K562 (cell line): Measurements from ENCODE around the gene TTC33. TPM values are rescaled to one million over a fixed set of nuclear protein-coding genes. Genes with fewer than 3 reads are reported as not detected.

ENCODE experiments used
- ATAC-seq: fragments of 200-7000 bp; cut with Tn5 transposase; 3 replicates; pipeline ENCODE4 v1.9.1; 2020; ENCODE audit warnings: moderate library complexity
- BruUV-seq: library from RNA; stranded (reverse); fragments of 400-500 nt; replicated peaks from 2 replicates; lab custom pipeline; 2021; lab: Mats Ljungman, UMichigan
- CTCF ChIA-PET: fragments of 300-600 bp; formaldehyde crosslinking; extraction: SDS; loops from one replicate; lab custom pipeline; 2021; ENCODE audit warnings: low intra/inter-chr PET ratio; lab: Yijun Ruan, JAX
- POLR2A ChIA-PET: fragments of 300-600, 350-650 bp; sonication (Branson Sonifier 250); formaldehyde crosslinking; extraction: SDS; loops from one replicate; lab custom pipeline; 2021; ENCODE audit warnings: antibody characterized with exemption, inconsistent platforms; lab: Yijun Ruan, JAX
- DNase-seq, 4 experiments: peaks; one replicate each; pipeline versions ENCODE4 v3.0.0 to v3.0.0-alpha.2; 2011 to 2018; ENCODE audit warnings: low spot score in 3 of 4, mixed read lengths in 3 of 4; ENCODE audit errors: extremely low read depth in 1 of 4
- FAIRE-seq: peaks from 2 replicates; lab custom pipeline; 2011; peaks lifted over from hg19 to GRCh38; lab: Jason Lieb, UNC
- H2AFZ ChIP-seq: 2 replicates; pipeline ENCODE4 v1.6.0; 2011; ENCODE audit warnings: low read depth, low read length, control low read depth, inconsistent platforms
- H3K27ac ChIP-seq: fragments of 200-600 bp; 3 replicates; pipeline ENCODE4 v1.8.0; 2011; ENCODE audit warnings: low read depth, mild to moderate bottlenecking, control low read depth, inconsistent platforms, low read length, moderate library complexity, mixed read lengths; ENCODE audit errors: extremely low read depth
- H3K27me3 ChIP-seq, 2 experiments: fragments of 300-600 bp in 1 of 2; 2 replicates in 1 of 2; 3 replicates in 1 of 2; pipeline versions ENCODE4 v1.6.0 to v1.8.0; 2011; ENCODE audit warnings: inconsistent platforms in 2 of 2, low read length in 2 of 2, mild to moderate bottlenecking in 1 of 2, mixed read lengths in 1 of 2, moderate library complexity in 1 of 2; ENCODE audit not compliant: control insufficient read depth in 2 of 2, insufficient read depth in 2 of 2
- H3K36me3 ChIP-seq: fragments of 300-600 bp; 3 replicates; pipeline ENCODE4 v1.8.0; 2011; ENCODE audit warnings: mild to moderate bottlenecking, low read length, inconsistent platforms; ENCODE audit not compliant: control insufficient read depth, insufficient read depth
- H3K4me1 ChIP-seq, 2 experiments: fragments of 200-600 bp in 1 of 2; replicated peaks in 1 of 2; 2 replicates in 1 of 2; 3 replicates in 1 of 2; pipeline versions ENCODE4 v1.5.1 to v1.8.0; 2011; ENCODE audit warnings: inconsistent platforms in 2 of 2, low read length in 2 of 2, mild to moderate bottlenecking in 1 of 2, mixed read lengths in 1 of 2, moderate library complexity in 1 of 2; ENCODE audit not compliant: control insufficient read depth in 2 of 2, insufficient read depth in 2 of 2
- H3K4me2 ChIP-seq: 2 replicates; pipeline ENCODE4 v1.6.1; 2011; ENCODE audit warnings: low read length, control low read depth, inconsistent platforms, mixed read lengths; ENCODE audit not compliant: insufficient read depth
- H3K4me3 ChIP-seq: fragments of 200-600 bp; sonication (generic), shearing (Covaris generic); 2 replicates; pipeline ENCODE4 v1.5.1; 2016; ENCODE audit warnings: control low read depth, inconsistent platforms
- H3K79me2 ChIP-seq: fragments of 200-600 bp; 3 replicates; pipeline ENCODE4 v1.8.0; 2011; ENCODE audit warnings: low read length, inconsistent platforms; ENCODE audit not compliant: control insufficient read depth, insufficient read depth
- H3K9ac ChIP-seq, 2 experiments: 2 replicates each; pipeline versions ENCODE4 v1.6.0 to v1.6.1; 2011; ENCODE audit warnings: low read depth in 2 of 2, low read length in 2 of 2, control low read depth in 1 of 2, inconsistent platforms in 1 of 2, mild to moderate bottlenecking in 1 of 2, mixed read lengths in 1 of 2; ENCODE audit not compliant: insufficient read depth in 1 of 2
- H3K9me1 ChIP-seq: one replicate; pipeline ENCODE4 v1.6.0; 2011; ENCODE audit warnings: inconsistent platforms, mild to moderate bottlenecking, low read length, moderate library complexity; ENCODE audit not compliant: control insufficient read depth, insufficient read depth
- H3K9me3 ChIP-seq: replicated peaks from 2 replicates; pipeline ENCODE4 v1.5.1; 2011; ENCODE audit warnings: low read depth, low read length, inconsistent platforms; ENCODE audit not compliant: control insufficient read depth, insufficient read depth
- H4K20me1 ChIP-seq: replicated peaks from 2 replicates; pipeline ENCODE4 v1.6.1; 2011; ENCODE audit warnings: low read length, inconsistent platforms, mixed read lengths; ENCODE audit not compliant: control insufficient read depth, insufficient read depth
- DIDO1 ChIP-seq: fragments of 450-650 bp; IDR thresholded peaks from 2 replicates; pipeline ENCODE4 v1.6.1; 2016; ENCODE audit warnings: low read depth, missing biosample characterization, missing genetic modification characterization
- ESRRA ChIP-seq: fragments of 450-650 bp; IDR thresholded peaks from 2 replicates; pipeline ENCODE4 v1.6.1; 2014; ENCODE audit warnings: low read depth, mild to moderate bottlenecking, moderate library complexity, borderline replicate concordance
- FOXA1 ChIP-seq: fragments of 450-650 bp; IDR thresholded peaks from 2 replicates; pipeline ENCODE4 v1.6.1; 2016; ENCODE audit warnings: mild to moderate bottlenecking, borderline replicate concordance
- GATAD2B ChIP-seq: fragments of 450-650 bp; IDR thresholded peaks from 2 replicates; pipeline ENCODE4 v1.6.1; 2017; ENCODE audit warnings: mild to moderate bottlenecking, borderline replicate concordance
- HDAC1 ChIP-seq, 2 experiments: fragments of 450-650 bp; IDR thresholded peaks; 2 replicates each; pipeline ENCODE4 v1.6.1; 2016 to 2017; ENCODE audit warnings: inconsistent platforms in 1 of 2, mild to moderate bottlenecking in 1 of 2, moderate library complexity in 1 of 2
- PHB ChIP-seq: fragments of 250-450 bp; sonication (Bioruptor Pico); IDR thresholded peaks from 2 replicates; pipeline ENCODE4 v1.5.0; 2021
- SRSF3 ChIP-seq: fragments of 200-400 bp; formaldehyde crosslinking; IDR thresholded peaks from 2 replicates; pipeline ENCODE4 v1.6.1; 2016; ENCODE audit warnings: mild to moderate bottlenecking, low read length, moderate library complexity; ENCODE audit not compliant: insufficient read depth
- TOE1 ChIP-seq, 2 experiments: fragments of 450-650 bp in 1 of 2; sonication (generic) in 1 of 2; formaldehyde crosslinking in 1 of 2; IDR thresholded peaks; 2 replicates each; pipeline versions ENCODE4 v1.7.1 to v1.8.0; 2016 to 2022; ENCODE audit warnings: borderline replicate concordance in 2 of 2, mild to moderate bottlenecking in 2 of 2, antibody characterized with exemption in 1 of 2, inconsistent platforms in 1 of 2, low read depth in 1 of 2, missing genetic modification reagents in 1 of 2, moderate library complexity in 1 of 2
- ZNF561 ChIP-seq: fragments of 450-650 bp; formaldehyde crosslinking; conservative IDR thresholded peaks from 2 replicates; pipeline ENCODE4 v1.4.0; 2020; ENCODE audit warnings: mild to moderate bottlenecking, moderate library complexity
- WGBS: fragments of 100-300 bp; shearing (Covaris generic); methylation state at CpG from one replicate; pipeline ENCODE4 v1.1.6; 2016; ENCODE audit warnings: low coverage, mixed read lengths; ENCODE audit not compliant: insufficient coverage; ENCODE audit errors: missing lambda C conversion rate; 5-methylcytosine and 5-hydroxymethylcytosine counted together
- in situ Hi-C: fragments of 300-500 bp; cut with MboI; formaldehyde crosslinking; loops from 4 replicates; pipeline ENCODE4 v1.15.0; 2018; ENCODE audit warnings: inconsistent platforms, mixed read lengths
- intact Hi-C: fragments of 100-400 bp; cut with micrococcal nuclease; formaldehyde crosslinking; loops from 2 replicates; pipeline ENCODE4 v1.14.2; 2022
- polyA plus RNA-seq, 8 experiments: library from polyadenylated mRNA; depleted of rRNA in 4 of 8; stranded (reverse) in 5 of 8; unstranded in 3 of 8; fragments of >200 nt; fragmentation: Nextera tagmentation in 2 of 8; fragmentation: Illumina TruSeq in 1 of 8; extraction: Ambion mirVana in 2 of 8; extraction: Trizol in 1 of 8; gene quantifications; 2 replicates each; pipeline versions ENCODE4 v1.2.1 to v1.2.3, GENCODE V29; 2011 to 2014; ENCODE audit warnings: inconsistent platforms in 1 of 8, missing spikeins in 1 of 8
- total RNA-seq, 7 experiments: library from RNA; depleted of rRNA in 6 of 7; stranded (reverse); fragments of >200 nt in 6 of 7; fragmentation: Illumina TruSeq in 2 of 7; extraction: Trizol in 2 of 7; gene quantifications; 2 replicates each; pipeline versions ENCODE4 v1.2.1 to v1.2.3, GENCODE V29; 2011 to 2021; ENCODE audit warnings: low replicate concordance in 1 of 7
- TF ChIP-seq, protein P1 (sequence below): IDR thresholded peaks from 2 replicates; pipeline ENCODE4 v1.6.1; 2011; ENCODE audit warnings: borderline replicate concordance, low read depth, mild to moderate bottlenecking, moderate library complexity, low read length; ENCODE audit not compliant: insufficient read depth, poor library complexity, severe bottlenecking

TTC33 gene
- total and polyA plus RNA-seq, 9 of the 15 experiments (the other 6 are each of a cell fraction or from before 2014, with no cell fraction given) = 11.5 to 24.9 (median 21.1) TPM

DNA sequence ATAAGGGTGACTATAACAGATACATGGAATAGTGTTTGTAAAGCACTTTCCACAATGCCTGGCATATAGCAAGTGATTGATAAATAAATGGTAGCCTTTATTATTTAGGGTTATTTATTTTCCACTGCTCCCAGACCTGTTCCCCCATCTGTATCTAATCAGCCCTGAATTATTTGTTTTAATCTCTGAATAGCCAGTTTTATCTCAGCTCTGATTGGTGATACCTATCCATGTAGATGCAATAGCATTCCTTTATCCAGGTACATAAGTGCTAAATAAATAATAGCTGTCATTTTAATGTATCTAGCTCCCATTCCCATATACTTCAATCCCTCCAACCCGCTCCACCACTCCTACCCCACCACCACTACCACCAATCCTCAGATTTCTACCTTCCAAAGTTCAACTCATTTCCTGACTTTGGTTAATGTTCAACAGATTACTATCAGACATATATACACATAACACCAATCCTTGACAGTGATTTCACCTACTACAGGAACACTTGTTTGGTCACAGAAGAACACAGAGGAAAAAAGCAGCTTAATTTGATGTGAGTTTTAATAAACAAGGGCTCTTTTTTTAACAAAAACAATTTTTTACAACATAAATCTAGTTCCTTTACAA, 28.4 kb upstream of the TTC33 start:
- 80% methylated on average over 1 of the region's 1 CpG for WGBS
- H3K4me1 ChIP-seq = peaks cover 0 to 3% of the 10 kb centered on the region in 2 experiments; a peak in 1 of 5 replicates
- no peak for DNase-seq
- in situ Hi-C loops (no loop called here), intact Hi-C loops (no loop called here)
- no peak overlapping the region for H3K4me3 ChIP-seq
- no peak overlapping the region for H2AFZ ChIP-seq
- no peak overlapping the region for H3K4me2 ChIP-seq
- peaks cover 99% of the 10 kb centered on the region for H3K79me2 ChIP-seq
- CTCF ChIA-PET = no interaction called here
- FAIRE-seq = no peak
- no peak for ATAC-seq
- no peak overlapping the region for H3K9ac ChIP-seq
- no peaks in the 10 kb centered on the region for H3K27me3 ChIP-seq
- peaks cover 11% of the 10 kb centered on the region; the same call in 2 of the 3 replicates for H3K36me3 ChIP-seq
- peaks cover 10% of the 10 kb centered on the region for H4K20me1 ChIP-seq
- H3K9me1 ChIP-seq = no peaks in the 10 kb centered on the region
- H3K27ac ChIP-seq = no peak overlapping the region
- POLR2A ChIA-PET = interaction anchor here (0.6 to 1.8 kb wide), 4 partner anchors 9 to 41 kb away, joined by 3 to 4 read pairs (median 3); no protein-coding TSS in a partner anchor
- no TSS peak for BruUV-seq
- no peaks in the 10 kb centered on the region for H3K9me3 ChIP-seq
- no peak for TF ChIP-seq DIDO1 (tag)
- no peak for TF ChIP-seq ESRRA
- no peak for TF ChIP-seq FOXA1
- no peak for TF ChIP-seq GATAD2B
- no peak for TF ChIP-seq ZNF561 (CRISPR knock-in tag)
- TF ChIP-seq TOE1 (IDR thresholded peaks at IDR 0.05; ENCODE audit: borderline replicate concordance) = no peak
- TF ChIP-seq TOE1 (CRISPR knock-in tag; IDR thresholded peaks at IDR 0.05; ENCODE audit: borderline replicate concordance, low read depth) = no peak
- TF ChIP-seq, protein P1, sequence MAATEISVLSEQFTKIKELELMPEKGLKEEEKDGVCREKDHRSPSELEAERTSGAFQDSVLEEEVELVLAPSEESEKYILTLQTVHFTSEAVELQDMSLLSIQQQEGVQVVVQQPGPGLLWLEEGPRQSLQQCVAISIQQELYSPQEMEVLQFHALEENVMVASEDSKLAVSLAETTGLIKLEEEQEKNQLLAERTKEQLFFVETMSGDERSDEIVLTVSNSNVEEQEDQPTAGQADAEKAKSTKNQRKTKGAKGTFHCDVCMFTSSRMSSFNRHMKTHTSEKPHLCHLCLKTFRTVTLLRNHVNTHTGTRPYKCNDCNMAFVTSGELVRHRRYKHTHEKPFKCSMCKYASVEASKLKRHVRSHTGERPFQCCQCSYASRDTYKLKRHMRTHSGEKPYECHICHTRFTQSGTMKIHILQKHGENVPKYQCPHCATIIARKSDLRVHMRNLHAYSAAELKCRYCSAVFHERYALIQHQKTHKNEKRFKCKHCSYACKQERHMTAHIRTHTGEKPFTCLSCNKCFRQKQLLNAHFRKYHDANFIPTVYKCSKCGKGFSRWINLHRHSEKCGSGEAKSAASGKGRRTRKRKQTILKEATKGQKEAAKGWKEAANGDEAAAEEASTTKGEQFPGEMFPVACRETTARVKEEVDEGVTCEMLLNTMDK = no peak
- TF ChIP-seq SRSF3 = no peak
- TF ChIP-seq PHB (CRISPR knock-in tag) = no peak
- TF ChIP-seq HDAC1 (IDR thresholded peaks at IDR 0.05) = 0 out of 4 replicates have a peak, but pooled peaks of 1 of the 2 experiments have one; percentile 26
